Epithelial cell of prostate (primary cell): ENCODE data around the gene ERVK3-1.
"Not testable (repeated sequence)": the region's sequence is repeated elsewhere in the genome, so short reads cannot be mapped to it uniquely, and the experiment has no call there.

Experiments used
- DNase-seq: peaks from one replicate; pipeline ENCODE4 v3.0.0-alpha.2; 2011; ENCODE audit warnings: low read depth, low spot score
- H3K27ac ChIP-seq: fragments of 450-650 bp; 2 replicates; pipeline ENCODE4 v1.5.1; 2017; ENCODE audit warnings: mild to moderate bottlenecking

The ERVK3-1 gene

DNA sequence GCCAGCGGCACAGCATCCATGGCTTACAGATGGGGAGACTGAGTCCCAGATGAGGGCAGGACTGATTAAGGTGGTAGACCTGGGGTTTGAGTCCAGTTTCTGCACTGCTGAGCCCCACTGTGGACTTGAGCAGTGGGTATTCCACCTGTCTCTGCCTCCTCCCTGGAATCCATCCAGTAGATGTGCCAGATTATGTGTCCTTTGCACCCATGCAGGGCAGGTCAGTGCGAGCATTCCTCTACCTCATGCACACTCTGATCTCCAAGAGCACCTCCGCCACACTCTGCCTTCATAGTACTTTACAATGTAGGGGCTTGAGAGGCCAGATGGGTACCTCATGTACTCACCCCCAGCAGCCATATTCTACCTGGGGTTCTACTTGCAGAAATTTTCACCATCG lies 31.6 kb downstream of the ERVK3-1 start:
- no peak overlapping the region for H3K27ac ChIP-seq
- DNase-seq = no peak

DNA sequence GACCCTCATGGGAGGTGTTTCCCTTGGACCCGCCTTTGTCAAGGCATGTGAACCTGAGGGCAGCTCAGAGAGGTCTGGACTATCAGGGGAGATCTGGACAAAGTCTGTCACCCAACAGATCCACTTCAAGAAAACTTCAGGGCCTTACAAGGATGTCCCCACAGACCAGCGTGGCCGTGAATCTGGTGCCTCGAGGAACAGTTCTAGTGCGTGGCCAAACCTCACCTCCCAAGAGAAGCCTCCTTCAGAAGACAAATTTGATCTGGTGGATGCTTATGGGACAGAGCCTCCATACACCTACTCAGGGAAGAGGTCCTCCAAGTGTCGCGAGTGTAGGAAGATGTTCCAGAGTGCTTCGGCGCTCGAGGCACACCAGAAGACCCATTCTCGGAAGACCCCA lies 33.2 kb downstream of the ERVK3-1 start:
- DNase-seq = no peak
- no peak overlapping the region for H3K27ac ChIP-seq

DNA sequence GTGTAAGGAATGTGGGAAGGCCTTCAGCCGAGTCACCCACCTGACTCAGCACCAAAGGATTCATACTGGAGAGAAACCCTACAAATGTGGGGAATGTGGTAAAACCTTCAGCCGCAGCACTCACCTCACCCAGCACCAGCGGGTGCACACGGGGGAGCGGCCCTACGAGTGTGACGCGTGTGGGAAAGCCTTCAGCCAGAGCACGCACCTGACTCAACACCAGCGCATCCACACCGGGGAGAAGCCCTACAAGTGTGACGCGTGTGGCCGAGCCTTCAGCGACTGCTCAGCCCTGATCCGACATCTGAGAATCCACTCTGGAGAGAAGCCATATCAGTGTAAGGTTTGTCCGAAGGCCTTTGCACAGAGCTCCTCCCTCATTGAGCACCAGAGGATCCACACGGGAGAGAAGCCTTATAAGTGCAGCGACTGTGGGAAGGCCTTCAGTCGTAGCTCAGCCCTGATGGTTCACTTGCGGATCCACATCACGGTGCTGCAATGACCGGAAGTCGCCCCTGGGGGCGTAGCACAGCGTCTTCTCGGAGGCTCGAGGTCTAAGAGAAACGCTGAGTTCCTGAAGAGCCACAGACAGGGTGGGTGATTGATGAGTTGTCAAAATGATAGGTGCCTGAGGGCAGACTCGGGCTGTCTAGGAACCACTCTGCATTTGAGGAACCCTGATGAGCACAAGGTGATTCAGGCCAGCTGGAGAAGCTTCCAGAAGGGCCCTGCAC lies 33.8 kb downstream of the ERVK3-1 start:
- no peak for DNase-seq
- no peak overlapping the region for H3K27ac ChIP-seq

DNA sequence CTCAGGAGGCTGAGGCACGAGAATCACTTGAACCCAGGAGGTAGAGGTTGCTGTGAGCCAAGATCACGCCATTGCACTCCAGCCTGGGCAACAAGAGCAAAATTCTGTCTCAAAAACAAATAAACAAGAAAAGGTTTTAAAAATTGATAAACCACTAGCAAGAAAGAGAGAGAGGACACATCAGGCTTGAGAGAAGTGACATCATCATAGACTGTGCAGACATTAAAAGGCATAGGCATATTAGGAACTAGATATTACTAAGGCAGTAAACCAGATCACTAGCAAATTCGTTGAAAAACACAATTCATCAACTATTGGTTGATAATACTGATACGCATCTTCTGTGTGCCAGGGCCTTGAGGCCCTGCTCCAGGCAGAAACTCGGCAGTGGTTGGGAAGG lies 40.4 kb downstream of the ERVK3-1 start:
- H3K27ac ChIP-seq = no peak overlapping the region
- DNase-seq = no peak

DNA sequence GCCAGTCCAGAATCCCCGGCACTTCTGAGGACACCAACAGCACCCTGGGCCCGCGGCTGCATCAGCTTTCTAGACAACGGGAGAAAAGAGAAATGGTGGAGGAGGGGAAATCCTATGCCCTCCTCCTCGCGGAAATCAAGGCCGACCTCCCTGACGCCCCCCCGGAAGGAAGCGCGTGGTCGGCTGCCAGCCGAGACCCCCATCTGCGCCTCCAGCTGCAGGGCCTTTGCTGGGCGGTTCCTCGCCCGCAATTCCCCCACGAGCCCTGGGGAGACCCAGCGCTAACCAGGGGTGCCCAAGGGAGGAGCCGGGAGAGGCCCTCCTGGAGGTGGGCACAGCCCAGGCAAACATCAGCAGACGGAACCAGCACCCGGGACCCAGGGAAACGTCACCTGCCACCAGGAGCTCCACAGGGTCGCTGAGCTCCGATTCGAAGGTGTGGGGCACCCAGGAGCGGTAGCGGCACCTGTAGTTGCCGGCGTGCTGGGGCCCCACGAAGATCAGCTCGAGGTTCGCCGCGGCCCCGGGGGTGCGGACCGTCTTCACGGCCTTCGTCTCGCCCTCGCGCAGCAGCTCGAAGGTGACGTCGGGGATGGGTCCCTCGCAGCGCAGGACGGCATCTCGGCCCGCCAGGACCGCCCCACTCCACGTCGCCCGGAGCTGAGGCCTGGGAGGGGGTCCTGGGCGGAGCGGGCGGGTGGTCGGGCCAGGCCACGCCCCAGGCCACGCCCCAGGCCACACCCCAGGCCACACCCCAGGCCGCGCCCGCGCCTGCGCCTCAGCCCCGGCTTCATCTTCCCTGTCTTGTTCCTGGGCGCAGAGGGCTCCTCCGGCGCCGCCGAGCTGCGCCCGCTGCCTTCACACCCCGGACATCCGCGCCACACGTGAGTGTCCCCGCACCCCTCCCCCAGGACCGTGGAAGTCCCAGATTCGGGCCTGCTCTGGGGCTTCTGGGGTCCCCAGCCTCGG lies 42.1 kb downstream of the ERVK3-1 start:
- H3K27ac ChIP-seq = no peak overlapping the region
- no peak for DNase-seq

DNA sequence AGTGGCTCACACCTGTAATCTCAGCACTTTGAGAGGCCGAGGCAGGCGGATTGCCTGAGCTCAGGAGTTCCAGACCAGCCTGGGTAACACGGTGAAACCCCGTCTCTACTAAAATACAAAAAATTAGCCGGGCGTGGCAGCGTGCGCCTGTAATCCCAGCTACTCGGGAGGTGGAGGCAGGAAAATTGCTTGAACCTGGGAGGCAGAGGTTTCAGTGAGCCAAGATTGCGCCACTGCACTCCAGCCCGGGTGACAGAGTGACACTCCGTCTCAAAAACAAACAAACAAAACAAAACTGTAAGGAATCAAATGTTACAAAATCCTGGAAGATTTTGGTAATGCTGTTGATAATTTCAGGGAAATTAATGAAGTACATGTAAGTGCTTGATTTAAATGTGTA lies 42.9 kb downstream of the ERVK3-1 start:
- H3K27ac ChIP-seq, DNase-seq: not testable (repeated sequence)

DNA sequence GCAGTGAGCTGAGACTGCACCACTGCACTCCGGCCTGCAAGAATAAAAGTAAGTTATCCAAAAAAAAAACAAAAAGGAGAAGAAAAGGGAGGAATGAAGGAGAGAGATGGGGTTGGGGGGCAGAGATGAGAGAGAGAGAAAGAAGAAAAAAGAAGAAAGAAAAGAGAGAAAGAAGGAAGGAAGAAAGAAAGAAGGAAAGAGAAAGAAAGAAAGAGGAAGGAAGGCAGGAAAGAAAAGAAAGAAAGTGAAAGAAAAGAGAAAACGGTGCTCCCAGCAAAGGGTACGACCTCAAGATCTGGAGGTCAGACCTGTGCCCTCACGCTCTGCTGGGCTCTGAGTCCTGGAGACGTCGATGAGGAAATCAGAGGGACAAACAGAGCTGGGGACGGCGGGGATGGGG lies 44.4 kb downstream of the ERVK3-1 start:
- no peak overlapping the region for H3K27ac ChIP-seq
- DNase-seq = no peak

DNA sequence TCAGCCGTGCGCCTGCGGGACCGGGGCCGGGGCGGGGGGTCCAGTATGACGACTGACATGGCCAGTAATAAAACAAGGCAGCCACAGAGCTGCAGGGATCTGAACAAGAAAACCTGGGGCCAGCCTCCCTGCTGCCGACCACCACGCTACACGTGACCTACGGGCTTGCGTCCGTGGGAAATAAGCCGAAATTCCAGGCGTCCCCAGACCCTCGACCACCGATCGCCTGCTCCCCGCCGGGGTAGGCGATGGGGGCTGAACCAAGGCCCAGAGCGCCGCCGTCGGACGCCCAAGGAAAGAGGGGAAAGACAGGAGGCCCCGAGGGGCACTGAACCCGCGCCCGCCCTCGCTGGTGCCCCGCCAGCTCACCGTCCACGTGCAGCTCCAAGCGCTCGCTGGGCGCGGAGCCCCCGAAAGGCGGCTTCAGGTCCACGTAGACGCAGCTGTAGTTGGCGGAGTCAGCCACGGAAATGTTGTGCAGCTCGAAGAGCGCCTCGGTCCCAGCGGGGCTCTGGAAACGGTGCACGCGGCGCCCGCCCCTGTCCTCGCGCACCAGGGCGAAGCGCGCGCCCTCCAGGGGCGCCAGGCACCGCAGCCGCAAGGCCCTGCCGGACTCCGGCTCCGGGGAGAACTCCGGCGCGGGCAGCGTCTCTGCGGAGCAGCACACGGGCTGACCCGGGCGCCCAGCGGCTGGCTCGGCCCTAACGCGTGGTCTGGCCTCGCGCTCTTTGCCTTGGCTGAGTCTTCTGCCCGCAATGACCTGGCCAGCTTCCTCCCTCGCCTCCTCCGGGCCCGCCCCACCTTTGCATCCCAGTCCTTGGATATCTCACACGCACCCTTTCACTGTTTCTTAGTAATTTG lies 45.1 kb downstream of the ERVK3-1 start:
- no peak for DNase-seq
- no peak overlapping the region for H3K27ac ChIP-seq

DNA sequence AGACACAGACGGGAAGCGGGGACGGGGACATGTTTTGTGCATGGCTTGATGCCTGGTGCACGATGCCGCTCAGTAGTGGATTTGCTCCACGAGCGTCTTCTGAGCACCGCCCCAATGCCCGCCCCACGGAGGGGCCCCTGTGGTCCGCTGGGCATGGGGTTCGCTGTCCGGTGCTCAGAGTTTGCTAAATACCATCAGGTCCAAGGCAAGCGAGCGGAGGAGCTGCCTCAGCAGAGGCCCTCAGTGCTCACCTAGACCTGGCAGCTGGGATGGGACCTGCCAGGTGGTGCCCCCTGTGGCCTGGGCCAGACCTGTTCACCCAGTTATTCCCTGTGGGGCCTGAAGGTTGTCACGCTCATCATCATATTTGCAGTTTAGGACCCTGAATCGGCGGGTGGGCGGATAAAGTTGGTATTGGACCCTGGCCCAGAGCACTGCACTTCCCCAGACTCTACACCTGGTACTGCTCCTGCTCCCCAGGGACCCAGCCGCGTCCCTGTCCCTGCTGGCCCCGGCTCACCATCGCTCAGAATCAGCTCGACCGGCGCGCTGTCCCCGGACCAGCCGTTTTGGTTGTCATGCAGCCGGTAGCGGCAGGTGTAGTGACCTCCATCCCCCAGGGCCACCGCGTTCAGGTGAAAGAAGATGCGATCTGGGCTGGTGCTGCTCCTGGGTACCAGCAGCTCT lies 45.8 kb downstream of the ERVK3-1 start:
- DNase-seq = no peak
- H3K27ac ChIP-seq = no peak overlapping the region

DNA sequence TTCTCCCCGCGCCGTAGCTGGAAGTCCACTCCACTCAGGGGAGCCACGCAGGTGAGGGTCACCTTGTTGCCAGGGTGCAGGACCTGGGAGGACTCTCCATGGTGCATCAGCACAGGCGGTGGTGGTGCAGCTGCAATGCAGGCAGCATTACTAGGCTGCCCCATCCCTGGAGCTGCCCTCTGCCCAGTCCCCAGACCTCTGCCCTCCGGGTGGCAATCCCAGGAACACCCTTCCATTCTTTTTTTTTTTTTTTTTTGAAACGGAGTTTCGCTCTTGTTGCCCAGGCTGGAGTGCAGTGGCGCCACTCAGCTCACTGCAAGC lies 46.3 kb downstream of the ERVK3-1 start:
- no peak overlapping the region for H3K27ac ChIP-seq
- DNase-seq = no peak

DNA sequence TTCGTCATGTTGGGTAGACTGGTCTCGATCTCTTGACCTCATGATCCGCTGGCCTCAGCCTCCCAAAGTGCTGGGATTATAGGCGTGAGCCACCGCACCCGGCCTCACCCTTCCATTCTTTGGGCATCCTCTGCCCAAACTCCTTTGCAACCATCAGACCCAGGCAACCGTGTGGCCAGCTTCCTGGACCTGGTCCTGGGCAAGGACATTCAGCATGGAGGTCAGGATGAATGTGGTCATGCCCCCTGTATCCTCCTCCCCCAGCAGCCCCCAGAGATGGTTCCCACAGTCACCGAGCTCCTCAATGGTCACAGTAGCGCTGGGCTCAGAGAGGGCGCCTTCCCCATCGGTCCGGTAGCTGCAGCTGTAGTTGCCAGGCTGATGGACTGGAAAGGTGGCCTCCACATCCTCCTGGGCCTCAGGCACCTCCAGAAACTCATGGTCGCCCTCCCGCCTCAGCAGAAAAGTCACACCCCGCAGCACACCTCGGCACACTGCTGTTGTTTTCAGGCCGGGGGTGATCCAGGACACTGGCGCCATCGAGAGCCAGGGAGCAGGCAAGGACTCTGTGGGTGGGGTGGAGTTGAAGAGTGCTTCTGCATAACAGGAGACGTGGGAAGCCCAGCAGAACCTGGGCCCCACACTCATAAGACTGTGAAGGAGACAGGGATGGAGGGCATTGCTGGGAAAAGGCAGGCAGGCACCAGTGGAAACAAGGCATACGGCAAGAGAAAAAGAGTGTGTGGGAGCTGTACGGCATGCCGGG lies 47.0 kb downstream of the ERVK3-1 start:
- DNase-seq = no peak
- H3K27ac ChIP-seq = no peak overlapping the region

DNA sequence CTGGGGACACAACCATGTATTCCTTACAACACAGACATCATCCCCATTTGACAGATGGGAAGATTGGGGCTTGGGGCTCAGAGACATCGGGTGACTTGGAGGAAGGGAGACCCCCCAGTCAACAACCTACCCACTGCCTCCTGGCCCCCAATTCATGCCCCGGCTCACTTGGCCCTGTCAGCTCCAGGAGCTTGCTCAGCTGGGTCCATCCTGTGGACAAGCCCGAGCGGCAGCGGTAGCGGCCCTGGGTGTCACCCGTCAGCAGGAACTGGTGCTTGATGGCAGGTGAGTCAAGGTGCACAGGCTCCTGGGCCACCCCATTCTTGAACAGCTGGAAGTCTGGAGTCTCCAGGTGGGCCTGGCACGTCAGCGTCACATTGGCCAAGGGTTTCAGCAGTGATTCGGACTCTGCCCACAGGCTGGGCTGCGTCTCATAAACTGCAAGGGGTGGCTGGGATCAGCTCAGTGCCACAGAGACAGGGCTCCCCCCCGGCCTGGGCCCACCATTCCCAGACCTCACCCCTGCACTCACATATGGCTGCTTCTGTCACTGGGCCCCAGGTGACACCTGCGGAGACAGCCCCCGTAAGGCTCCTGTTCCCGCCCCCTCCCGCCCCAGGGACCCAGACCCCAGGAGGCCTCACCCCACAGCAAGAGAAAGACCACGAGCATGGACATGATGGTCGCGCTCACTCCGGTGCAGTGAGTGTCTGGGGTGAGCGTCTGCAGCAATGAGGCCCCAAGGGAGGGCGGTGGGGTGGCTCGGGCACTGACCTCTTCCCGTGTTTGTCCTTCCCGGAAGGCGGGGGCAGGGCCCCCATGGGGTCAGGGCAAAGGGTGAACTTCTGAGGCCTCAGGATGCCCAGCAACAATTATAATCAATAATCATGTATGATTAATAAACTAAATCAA lies 47.8 kb downstream of the ERVK3-1 start, which contains the start of gene A1BG:
Gene A1BG, minus strand, starts transcription at position 733 of the 912 bp plus-strand sequence. Its CDS starts 55 bp downstream, at position 678.
- no peak within 1 kb of the TSS for H3K27ac ChIP-seq
- no peak for DNase-seq

DNA sequence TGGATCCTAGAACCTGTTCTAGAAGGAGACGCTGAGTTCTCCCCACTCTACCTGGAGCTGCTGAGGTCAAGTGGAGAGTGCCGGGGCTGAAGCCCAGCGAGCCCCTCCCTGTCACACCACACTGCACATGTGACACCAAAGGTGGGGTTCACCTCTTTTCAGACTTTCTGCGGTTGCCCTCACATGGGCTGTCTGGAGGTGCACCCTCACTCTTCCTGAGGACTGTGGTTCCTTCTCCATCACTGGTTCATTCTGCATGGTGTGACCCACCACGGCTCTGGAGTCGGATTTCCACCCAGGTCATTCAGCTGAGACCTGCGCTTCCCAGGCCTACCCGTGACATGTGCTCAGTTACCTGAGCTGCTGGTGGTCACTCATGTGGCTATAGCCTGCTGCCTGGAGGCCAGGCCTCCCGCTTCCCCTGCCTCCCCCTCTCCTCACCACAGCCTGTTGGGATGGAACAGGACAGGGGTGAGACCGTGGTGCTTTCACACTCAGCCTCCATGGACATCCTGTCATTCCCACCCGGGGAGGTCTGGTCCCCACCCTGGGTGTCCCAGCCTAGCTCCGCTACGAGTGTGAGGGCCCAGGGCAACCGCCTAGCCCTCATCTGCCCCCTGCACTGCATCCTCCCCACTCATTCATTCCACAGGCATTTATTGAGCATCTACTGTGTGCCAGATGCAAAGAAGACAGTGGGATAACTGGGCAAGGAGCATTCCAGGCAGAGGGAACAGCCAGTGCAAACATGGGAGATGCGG lies 48.7 kb downstream of the ERVK3-1 start:
- DNase-seq = no peak
- H3K27ac ChIP-seq = no peak overlapping the region

DNA sequence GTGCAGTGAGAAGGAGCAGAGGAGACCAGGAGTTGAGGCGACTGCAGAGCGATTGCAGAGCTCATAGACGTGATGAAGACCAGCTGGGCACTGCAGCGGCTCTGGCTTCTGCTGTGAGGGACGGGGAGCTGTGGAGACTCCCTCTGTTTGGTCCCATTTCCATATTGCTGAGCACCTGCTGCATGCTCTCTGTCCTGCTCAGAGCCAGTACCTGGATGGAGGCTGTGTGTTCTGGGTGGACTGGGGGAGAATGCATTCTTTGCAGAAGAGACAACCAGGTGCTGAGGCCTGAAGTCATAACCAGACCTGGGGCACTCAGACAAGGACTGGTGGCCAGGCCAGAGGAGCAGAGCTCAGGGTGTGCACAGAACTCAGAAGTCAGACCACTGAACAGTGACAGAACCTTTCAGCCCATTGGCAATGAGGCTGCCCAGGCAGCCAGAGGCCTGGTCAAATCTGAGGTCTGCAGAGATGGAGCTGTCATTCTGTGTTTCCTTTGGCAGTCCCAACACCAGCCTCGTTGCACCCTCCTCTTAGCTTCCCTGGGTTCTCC lies 49.4 kb downstream of the ERVK3-1 start:
- no peak overlapping the region for H3K27ac ChIP-seq
- no peak for DNase-seq

DNA sequence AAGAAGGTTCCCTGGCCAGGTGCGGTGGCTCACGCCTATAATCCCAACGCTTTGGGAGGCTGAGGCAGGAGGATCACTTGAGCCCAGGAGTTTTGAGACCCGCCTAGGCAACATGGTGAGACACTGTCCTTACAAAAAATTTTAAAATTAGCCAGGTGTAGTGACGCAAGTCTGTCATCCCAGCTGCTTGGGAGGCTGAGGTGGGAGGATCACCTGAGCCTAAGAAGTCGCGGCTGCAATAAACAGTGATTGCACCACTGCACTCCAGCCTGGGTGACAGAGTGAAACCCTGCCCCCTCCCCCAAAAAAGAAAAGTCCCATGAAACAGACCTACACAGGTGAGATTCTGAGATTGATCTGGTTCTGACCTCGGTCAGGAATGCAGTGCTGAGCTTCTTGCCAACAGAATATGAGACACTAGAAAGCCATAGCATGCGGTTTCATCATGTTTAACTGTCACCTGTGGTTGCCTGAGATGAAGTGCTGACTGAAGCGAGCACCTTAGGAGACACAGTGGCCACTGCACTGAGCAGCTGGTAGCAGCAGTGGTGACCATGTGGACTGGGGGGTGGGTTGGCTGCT lies 50.1 kb downstream of the ERVK3-1 start:
- no peak overlapping the region for H3K27ac ChIP-seq
- DNase-seq = no peak

DNA sequence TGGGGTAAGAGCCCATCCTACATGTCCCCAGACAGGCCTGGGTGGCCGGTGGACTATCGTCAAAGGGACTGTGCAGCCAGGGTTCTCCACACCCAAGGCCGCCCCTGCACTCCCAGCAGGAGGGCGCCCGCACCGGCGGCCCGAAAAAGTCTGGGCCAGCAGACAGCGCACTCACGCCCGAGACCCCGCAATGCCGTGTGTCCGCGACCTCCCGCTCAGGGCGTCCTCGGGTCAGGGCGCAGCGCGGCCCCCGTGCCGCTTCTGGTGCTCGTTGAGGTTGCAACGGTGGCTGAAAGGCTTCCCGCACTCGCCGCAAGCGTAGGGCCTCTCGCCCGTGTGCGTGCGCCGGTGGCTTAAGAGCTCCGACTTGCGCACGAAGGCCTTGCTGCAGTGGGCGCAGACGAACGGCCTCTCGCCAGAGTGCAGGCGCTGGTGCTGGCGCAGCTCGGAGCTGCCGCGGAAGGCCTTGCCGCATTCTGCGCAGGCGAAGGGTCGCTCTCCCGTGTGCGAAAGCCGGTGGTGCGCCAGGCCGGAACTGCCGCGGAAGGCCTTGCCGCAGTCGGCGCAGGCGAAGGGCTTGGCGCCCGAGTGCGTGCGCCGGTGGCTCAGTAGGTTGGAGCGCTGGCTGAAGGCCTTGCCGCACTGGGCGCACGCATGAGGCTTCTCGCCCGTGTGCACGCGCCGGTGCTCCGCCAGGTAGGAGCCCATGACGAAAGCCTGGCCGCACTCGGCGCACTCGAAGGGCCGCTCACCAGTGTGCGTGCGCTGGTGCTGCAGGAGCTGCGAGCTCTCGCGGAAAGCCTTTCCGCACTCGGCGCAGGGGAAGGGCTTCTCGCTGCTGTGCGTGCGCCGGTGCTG lies 51.0 kb downstream of the ERVK3-1 start:
- no peak for DNase-seq
- H3K27ac ChIP-seq = no peak overlapping the region
